Stomach (tissue), 4 donors: ENCODE results near the gene PKP1.

Experiments used
- CTCF ChIP-seq, 7 experiments: fragments of 450-650 bp in 4 of 7; fragments of 200-600 bp in 3 of 7; sonication (generic) in 3 of 7; IDR thresholded peaks; one replicate each; pipeline ENCODE4 v1.5.1; 2016 to 2019; ENCODE audit warnings: antibody characterized with exemption in 7 of 7, control low read depth in 2 of 7, mild to moderate bottlenecking in 1 of 7
- EP300 ChIP-seq: sonication (generic); formaldehyde crosslinking; IDR thresholded peaks from one replicate; pipeline ENCODE4 v1.6.1; 2017; ENCODE audit warnings: antibody characterized with exemption
- POLR2A ChIP-seq, 4 donors: fragments of 450-650 bp; IDR thresholded peaks; one replicate each; pipeline ENCODE4 v1.6.1; 2016; ENCODE audit warnings: antibody characterized with exemption in 4 of 4, control low read depth in 2 of 4, mild to moderate bottlenecking in 1 of 4, moderate library complexity in 1 of 4
- POLR2AphosphoS5 ChIP-seq, 3 donors: sonication (generic); formaldehyde crosslinking; IDR thresholded peaks; one replicate each; pipeline ENCODE4 v1.6.1; 2016; ENCODE audit warnings: antibody characterized with exemption in 3 of 3

GRCh38 chr1:201252944-201253371 lies 30.3 kb upstream of the PKP1 start:
- no peak for TF ChIP-seq POLR2A (IDR thresholded peaks at IDR 0.05)
- no peak for TF ChIP-seq CTCF (IDR thresholded peaks at IDR 0.05)
- no peak for TF ChIP-seq POLR2AphosphoS5 (IDR thresholded peaks at IDR 0.05)
- TF ChIP-seq EP300: no peak
